Glutamatergic neuron (in vitro differentiated cells): Measurements from ENCODE around the gene TGFB1. TPM values are rescaled to one million over a fixed set of nuclear protein-coding genes. Genes with fewer than 3 reads are reported as not detected.
A peak's percentile ranks its signal among the peaks of the same experiment; 100 is the strongest.

Experiments used
- DNase-seq: peaks from one replicate; pipeline ENCODE4 v3.0.0; 2022
- H3K27ac Mint-ChIP-seq: one replicate; pipeline ENCODE4 v1.8.0; 2020; ENCODE audit warnings: mild to moderate bottlenecking, mixed read lengths, inconsistent platforms; ENCODE audit not compliant: unreplicated experiment
- H3K27me3 Mint-ChIP-seq: one replicate; pipeline ENCODE4 v1.8.0; 2020; ENCODE audit warnings: mild to moderate bottlenecking, moderate library complexity, mixed read lengths, inconsistent platforms; ENCODE audit not compliant: unreplicated experiment
- H3K36me3 Mint-ChIP-seq: one replicate; pipeline ENCODE4 v1.8.0; 2020; ENCODE audit warnings: mild to moderate bottlenecking, mixed read lengths, inconsistent platforms; ENCODE audit not compliant: unreplicated experiment
- H3K4me1 Mint-ChIP-seq: one replicate; pipeline ENCODE4 v1.8.0; 2020; ENCODE audit warnings: mild to moderate bottlenecking, low read depth, mixed read lengths, inconsistent platforms; ENCODE audit not compliant: unreplicated experiment
- H3K4me3 Mint-ChIP-seq: one replicate; pipeline ENCODE4 v1.8.0; 2020; ENCODE audit warnings: mild to moderate bottlenecking, mixed read lengths, inconsistent platforms; ENCODE audit not compliant: unreplicated experiment
- H3K9me3 Mint-ChIP-seq: one replicate; pipeline ENCODE4 v1.8.0; 2020; ENCODE audit warnings: mild to moderate bottlenecking, moderate library complexity, mixed read lengths, inconsistent platforms; ENCODE audit not compliant: unreplicated experiment
- CTCF ChIP-seq: fragments of 200-600 bp; sonication (generic); IDR thresholded peaks from one replicate; pipeline ENCODE4 v1.5.0; 2021; ENCODE audit not compliant: partially characterized antibody, unreplicated experiment
- total RNA-seq: library from RNA; stranded (reverse); fragmentation: NEBNext Ultra II Directional; extraction: Animal tissue kit (Norgen Biotek cat#: 25700); gene quantifications from one replicate; pipeline ENCODE4 v1.2.1, GENCODE V29; 2021; ENCODE audit not compliant: unreplicated experiment

TGFB1 gene
- total RNA-seq, 1 donor from 2014 or later = 26.0 TPM

- no peak for TF ChIP-seq CTCF
- peaks cover 20% of the 10 kb centered on the region for H3K27me3 Mint-ChIP-seq
- H3K9me3 Mint-ChIP-seq = peaks cover 12% of the 10 kb centered on the region
- DNase-seq = no peak
- H3K4me3 Mint-ChIP-seq = peak overlapping the region; percentile 85
- peak overlapping the region; percentile 11 for H3K27ac Mint-ChIP-seq
- H3K36me3 Mint-ChIP-seq = peaks cover 5% of the 10 kb centered on the region
- H3K4me1 Mint-ChIP-seq = peaks cover 9% of the 10 kb centered on the region
Measured at GRCh38 chr19:41354343-41354953, 726 bp upstream of the TGFB1 start.

DNA sequence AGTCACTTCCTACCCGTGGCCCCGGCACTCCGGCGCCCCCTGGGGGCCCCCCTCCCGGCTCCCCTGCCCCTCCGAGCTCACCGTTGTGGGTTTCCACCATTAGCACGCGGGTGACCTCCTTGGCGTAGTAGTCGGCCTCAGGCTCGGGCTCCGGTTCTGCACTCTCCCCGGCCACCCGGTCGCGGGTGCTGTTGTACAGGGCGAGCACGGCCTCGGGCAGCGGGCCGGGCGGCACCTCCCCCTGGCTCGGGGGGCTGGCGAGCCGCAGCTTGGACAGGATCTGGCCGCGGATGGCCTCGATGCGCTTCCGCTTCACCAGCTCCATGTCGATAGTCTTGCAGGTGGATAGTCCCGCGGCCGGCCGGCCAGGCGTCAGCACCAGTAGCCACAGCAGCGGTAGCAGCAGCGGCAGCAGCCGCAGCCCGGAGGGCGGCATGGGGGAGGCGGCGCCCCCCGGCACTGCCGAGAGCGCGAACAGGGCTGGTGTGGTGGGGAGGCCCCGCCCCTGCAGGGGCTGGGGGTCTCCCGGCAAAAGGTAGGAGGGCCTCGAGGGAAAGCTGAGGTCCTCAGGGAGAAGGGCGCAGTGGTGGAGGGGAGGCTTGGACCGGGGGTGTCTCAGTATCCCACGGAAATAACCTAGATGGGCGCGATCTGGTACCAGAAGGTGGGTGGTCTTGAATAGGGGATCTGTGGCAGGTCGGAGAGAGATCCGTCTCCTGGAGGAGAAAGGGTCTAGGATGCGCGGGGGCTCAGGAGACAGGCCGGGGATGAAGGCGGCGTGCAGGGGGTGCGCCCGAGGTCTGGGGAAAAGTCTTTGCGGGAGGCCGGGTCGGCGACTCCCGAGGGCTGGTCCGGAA is 885 bp downstream of the TGFB1 start:
- peak overlapping the region; percentile 75 for H3K27ac Mint-ChIP-seq
- TF ChIP-seq CTCF = peak; percentile 10
- H3K36me3 Mint-ChIP-seq = peaks cover 5% of the 10 kb centered on the region
- DNase-seq = peak; percentile 66
- H3K4me3 Mint-ChIP-seq = peak overlapping the region; percentile 99
- H3K9me3 Mint-ChIP-seq = peaks cover 12% of the 10 kb centered on the region
- H3K4me1 Mint-ChIP-seq = peaks cover 9% of the 10 kb centered on the region
- H3K27me3 Mint-ChIP-seq = peaks cover 20% of the 10 kb centered on the region

- no peak for TF ChIP-seq CTCF
Measured at GRCh38 chr19:41352279-41352608, 1.5 kb downstream of the TGFB1 start.

DNA sequence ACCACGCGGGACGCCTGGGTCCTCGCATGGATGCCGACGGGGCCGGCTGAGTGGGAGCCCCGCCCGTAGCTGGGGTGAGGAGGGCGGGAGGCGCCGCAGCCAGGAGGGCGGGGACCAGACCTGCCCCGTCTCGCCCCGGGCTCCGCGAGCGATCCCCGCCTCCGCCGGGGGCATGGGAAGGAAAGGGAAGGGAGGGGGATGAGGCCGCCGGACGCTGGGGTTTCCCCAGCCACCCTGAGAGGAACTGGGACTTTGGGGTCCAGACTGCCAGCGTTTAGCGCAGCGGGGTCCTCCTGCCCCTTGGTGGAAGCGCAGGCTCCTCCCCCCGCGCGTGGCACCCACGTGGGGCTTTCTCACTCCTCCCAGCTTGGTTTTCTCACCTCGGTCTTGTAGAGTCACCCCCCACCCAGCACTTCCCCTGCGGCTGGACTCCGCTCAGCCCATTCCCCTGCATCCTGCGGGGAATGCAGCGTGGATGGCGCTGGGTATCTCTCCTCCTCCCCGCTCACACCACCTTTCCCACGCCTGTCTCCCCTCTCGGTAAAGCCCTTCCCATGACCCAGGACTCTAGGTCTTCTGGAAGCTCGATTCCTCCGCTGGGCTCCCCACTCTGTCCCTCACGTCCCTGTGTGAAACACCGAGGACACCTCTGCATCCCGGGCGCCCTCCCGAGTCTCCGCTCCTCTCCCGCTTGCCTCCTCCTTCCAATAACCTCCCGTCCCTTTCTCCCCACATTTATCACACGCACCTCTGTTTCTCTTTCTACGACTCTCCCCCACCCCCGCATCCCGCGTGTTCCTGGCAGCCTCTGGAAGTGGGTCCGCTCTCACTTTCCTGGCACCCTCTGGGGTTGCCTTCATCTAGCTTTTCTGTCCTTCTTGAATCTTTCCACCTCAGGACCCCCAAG is 2.1 kb downstream of the TGFB1 start:
- no peak for TF ChIP-seq CTCF
- DNase-seq = peak; percentile 45
- Mint-ChIP-seq H3K27ac (no peak overlapping the region), H3K27me3 (peaks cover 20% of the 10 kb centered on the region), H3K36me3 (peaks cover 5% of the 10 kb centered on the region), H3K9me3 (peaks cover 12% of the 10 kb centered on the region), H3K4me3 (peak overlapping the region; percentile 99), H3K4me1 (peaks cover 9% of the 10 kb centered on the region)

More at GRCh38 chr19:41352279-41352608, 1.5 kb downstream of the TGFB1 start:
- DNase-seq = no peak
- H3K4me1 Mint-ChIP-seq = peaks cover 9% of the 10 kb centered on the region
- peaks cover 12% of the 10 kb centered on the region for H3K9me3 Mint-ChIP-seq
- H3K27me3 Mint-ChIP-seq = peaks cover 20% of the 10 kb centered on the region
- peak overlapping the region; percentile 99 for H3K4me3 Mint-ChIP-seq
- peaks cover 5% of the 10 kb centered on the region for H3K36me3 Mint-ChIP-seq
- no peak overlapping the region for H3K27ac Mint-ChIP-seq
